Neural cell (in vitro differentiated cells): Measurements from ENCODE around the gene TNFAIP1. TPM values are rescaled to one million over a fixed set of nuclear protein-coding genes. Genes with fewer than 3 reads are reported as not detected.

Source experiments
- H2AFZ ChIP-seq: fragments of 200-600, 300-800 bp; sonication (generic), shearing (Covaris generic); 2 replicates; pipeline ENCODE4 v1.6.0; 2014; ENCODE audit warnings: low read depth, mild to moderate bottlenecking, antibody characterized with exemption, low read length, moderate library complexity
- H3F3A ChIP-seq: fragments of 200-600 bp; shearing (Covaris generic); 2 replicates; pipeline ENCODE4 v1.6.1; 2016; ENCODE audit warnings: mild to moderate bottlenecking, moderate library complexity, mixed read lengths, antibody characterized with exemption, low read length; ENCODE audit not compliant: insufficient read depth, poor library complexity, severe bottlenecking
- H3K27ac ChIP-seq: fragments of 200-600, 300-800 bp; sonication (generic), shearing (Covaris generic); 2 replicates; pipeline ENCODE4 v1.5.1; 2014; ENCODE audit warnings: mild to moderate bottlenecking, low read length, moderate library complexity
- H3K27me3 ChIP-seq: fragments of 300-800, 200-600 bp; sonication (generic), shearing (Covaris generic); 2 replicates; pipeline ENCODE4 v1.6.0; 2014; ENCODE audit warnings: mild to moderate bottlenecking, low read depth, low read length, moderate library complexity; ENCODE audit not compliant: insufficient read depth
- H3K36me3 ChIP-seq: fragments of 300-800, 200-600 bp; sonication (generic), shearing (Covaris generic); 2 replicates; pipeline ENCODE4 v1.5.1; 2014; ENCODE audit warnings: mild to moderate bottlenecking, antibody characterized with exemption, low read length, moderate library complexity; ENCODE audit not compliant: insufficient read depth
- H3K4me2 ChIP-seq: fragments of 300-800, 200-600 bp; sonication (generic), shearing (Covaris generic); 2 replicates; pipeline ENCODE4 v1.6.0; 2014; ENCODE audit warnings: mild to moderate bottlenecking, low read length
- H3K4me3 ChIP-seq: fragments of 300-800, 200-600 bp; sonication (generic), shearing (Covaris generic); 2 replicates; pipeline ENCODE4 v1.5.1; 2014; ENCODE audit warnings: mild to moderate bottlenecking, low read length, moderate library complexity
- H3K79me2 ChIP-seq: fragments of 200-600 bp; shearing (Covaris generic); replicated peaks from 2 replicates; pipeline ENCODE4 v1.6.0; 2014; ENCODE audit warnings: mild to moderate bottlenecking, low read length, moderate library complexity; ENCODE audit not compliant: insufficient read depth
- H3K9ac ChIP-seq: fragments of 300-800, 200-600 bp; sonication (generic), shearing (Covaris generic); 2 replicates; pipeline ENCODE4 v1.6.1; 2016; ENCODE audit warnings: mild to moderate bottlenecking, low read length, mixed read lengths
- H3K9me2 ChIP-seq: fragments of 200-600 bp; shearing (Covaris generic); 2 replicates; pipeline ENCODE4 v1.6.1; 2016; ENCODE audit warnings: mild to moderate bottlenecking, low read length, mixed read lengths; ENCODE audit not compliant: insufficient read depth
- H3K9me3 ChIP-seq: fragments of 200-600, 300-800 bp; sonication (generic), shearing (Covaris generic); 2 replicates; pipeline ENCODE4 v1.6.1; 2016; ENCODE audit warnings: mild to moderate bottlenecking, mixed run types, low read length, moderate library complexity, mixed read lengths
- H4K20me1 ChIP-seq: fragments of 200-600 bp; shearing (Covaris generic); 2 replicates; pipeline ENCODE4 v1.6.1; 2016; ENCODE audit warnings: mild to moderate bottlenecking, mixed run types; ENCODE audit not compliant: insufficient read depth
- EP300 ChIP-seq: fragments of 450-650 bp; conservative IDR thresholded peaks from 2 replicates; pipeline ENCODE4 v1.6.1; 2014; ENCODE audit warnings: antibody characterized with exemption, mild to moderate bottlenecking, moderate library complexity; ENCODE audit not compliant: poor library complexity, severe bottlenecking
- EZH2 ChIP-seq: fragments of 200-600, 300-800 bp; shearing (Covaris generic), sonication (generic); IDR thresholded peaks from 2 replicates; pipeline ENCODE4 v1.6.1; 2014; ENCODE audit warnings: antibody characterized with exemption, low read length, borderline replicate concordance, mild to moderate bottlenecking; ENCODE audit not compliant: insufficient read depth, poor library complexity, severe bottlenecking
- MXI1 ChIP-seq: fragments of 450-650 bp; conservative IDR thresholded peaks from 2 replicates; pipeline ENCODE4 v1.6.1; 2014; ENCODE audit warnings: antibody characterized with exemption, mild to moderate bottlenecking; ENCODE audit not compliant: poor library complexity, severe bottlenecking
- POLR2AphosphoS5 ChIP-seq: IDR thresholded peaks from 2 replicates; pipeline ENCODE4 v1.6.1; 2012
- RAD21 ChIP-seq: fragments of 450-650 bp; conservative IDR thresholded peaks from 2 replicates; pipeline ENCODE4 v1.6.1; 2014; ENCODE audit warnings: antibody characterized with exemption, mild to moderate bottlenecking, moderate library complexity
- SMC3 ChIP-seq: fragments of 450-650 bp; conservative IDR thresholded peaks from 2 replicates; pipeline ENCODE4 v1.6.1; 2014; ENCODE audit warnings: antibody characterized with exemption, mild to moderate bottlenecking, moderate library complexity; ENCODE audit not compliant: poor library complexity
- TAF1 ChIP-seq: IDR thresholded peaks from 2 replicates; pipeline ENCODE4 v1.6.1; 2012; ENCODE audit warnings: low read depth
- polyA plus RNA-seq: library from polyadenylated mRNA; depleted of rRNA; stranded (reverse); fragments of >200 nt; gene quantifications from 2 replicates; pipeline ENCODE4 v1.2.3, GENCODE V29; 2014
- TF ChIP-seq, protein P1 (sequence below): IDR thresholded peaks from 2 replicates; pipeline ENCODE4 v1.6.1; 2012; ENCODE audit warnings: borderline replicate concordance
- TF ChIP-seq, protein P2 (sequence below): fragments of 450-650 bp; IDR thresholded peaks from 2 replicates; pipeline ENCODE4 v1.5.1; 2014; ENCODE audit warnings: antibody characterized with exemption, mild to moderate bottlenecking, moderate library complexity; ENCODE audit not compliant: poor library complexity, severe bottlenecking

Gene TNFAIP1
- polyA plus RNA-seq, 1 donor from 2014 or later = 40.8 TPM

DNA sequence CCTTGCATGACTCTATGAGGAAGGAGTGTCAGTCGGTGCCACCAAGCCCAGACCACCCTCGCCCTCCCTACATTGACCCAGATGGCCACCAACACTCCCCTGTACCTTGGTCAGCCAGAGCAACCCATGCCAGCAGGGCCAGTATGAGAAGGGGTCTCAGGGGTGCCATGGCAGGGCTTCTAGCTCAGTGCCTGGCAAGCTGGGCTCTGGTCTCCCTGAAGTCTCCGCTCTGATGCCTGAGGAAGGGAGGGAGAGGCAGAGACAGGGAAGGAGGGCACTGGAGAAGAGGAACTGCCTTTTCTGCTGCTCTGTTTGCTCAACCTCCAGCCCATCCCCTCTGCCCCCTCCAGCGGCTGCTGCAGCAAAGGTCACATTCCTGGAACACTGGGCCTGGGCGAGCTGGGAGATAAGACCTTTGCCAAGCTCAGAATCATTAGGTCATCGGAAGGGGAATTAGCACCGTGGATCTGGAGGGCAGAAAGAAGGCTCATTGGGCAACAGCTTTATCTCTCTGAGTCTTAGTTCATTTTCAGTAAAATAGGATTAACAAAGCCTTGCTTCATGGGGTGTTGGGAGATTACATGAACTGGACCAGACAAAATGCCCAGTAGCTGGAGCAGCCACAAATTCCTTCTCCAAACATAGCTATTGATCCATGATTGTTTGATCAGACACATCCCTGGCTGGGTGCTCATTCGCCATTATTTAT is 34.6 kb downstream of the TNFAIP1 start, which contains the start of gene VTN:
Gene VTN, minus strand, starts transcription at position 273 of the 709 bp plus-strand sequence. Its CDS starts 104 bp downstream, at position 169.
- Histone ChIP-seq H4K20me1 (no peaks in the 10 kb centered on the region), H3K4me3 (peak within 1 kb of the TSS; percentile 95), H3K36me3 (no peaks in the 10 kb centered on the region), H2AFZ (no peak within 1 kb of the TSS), H3K27ac (peak within 1 kb of the TSS; percentile 96), H3K27me3 (no peaks in the 10 kb centered on the region), H3K9ac (peak within 1 kb of the TSS; percentile 99), H3F3A (peaks cover 3% of the 10 kb centered on the region), H3K9me2 (no peaks in the 10 kb centered on the region), H3K79me2 (peaks cover 13% of the 10 kb centered on the region), H3K4me2 (no peak within 1 kb of the TSS), H3K9me3 (no peaks in the 10 kb centered on the region)
- TF ChIP-seq TAF1 (no peak), EP300 (no peak), SMC3 (no peak), MXI1 (no peak), RAD21 (no peak), EZH2 (no peak), POLR2AphosphoS5 (no peak)
- TF ChIP-seq, protein P1, sequence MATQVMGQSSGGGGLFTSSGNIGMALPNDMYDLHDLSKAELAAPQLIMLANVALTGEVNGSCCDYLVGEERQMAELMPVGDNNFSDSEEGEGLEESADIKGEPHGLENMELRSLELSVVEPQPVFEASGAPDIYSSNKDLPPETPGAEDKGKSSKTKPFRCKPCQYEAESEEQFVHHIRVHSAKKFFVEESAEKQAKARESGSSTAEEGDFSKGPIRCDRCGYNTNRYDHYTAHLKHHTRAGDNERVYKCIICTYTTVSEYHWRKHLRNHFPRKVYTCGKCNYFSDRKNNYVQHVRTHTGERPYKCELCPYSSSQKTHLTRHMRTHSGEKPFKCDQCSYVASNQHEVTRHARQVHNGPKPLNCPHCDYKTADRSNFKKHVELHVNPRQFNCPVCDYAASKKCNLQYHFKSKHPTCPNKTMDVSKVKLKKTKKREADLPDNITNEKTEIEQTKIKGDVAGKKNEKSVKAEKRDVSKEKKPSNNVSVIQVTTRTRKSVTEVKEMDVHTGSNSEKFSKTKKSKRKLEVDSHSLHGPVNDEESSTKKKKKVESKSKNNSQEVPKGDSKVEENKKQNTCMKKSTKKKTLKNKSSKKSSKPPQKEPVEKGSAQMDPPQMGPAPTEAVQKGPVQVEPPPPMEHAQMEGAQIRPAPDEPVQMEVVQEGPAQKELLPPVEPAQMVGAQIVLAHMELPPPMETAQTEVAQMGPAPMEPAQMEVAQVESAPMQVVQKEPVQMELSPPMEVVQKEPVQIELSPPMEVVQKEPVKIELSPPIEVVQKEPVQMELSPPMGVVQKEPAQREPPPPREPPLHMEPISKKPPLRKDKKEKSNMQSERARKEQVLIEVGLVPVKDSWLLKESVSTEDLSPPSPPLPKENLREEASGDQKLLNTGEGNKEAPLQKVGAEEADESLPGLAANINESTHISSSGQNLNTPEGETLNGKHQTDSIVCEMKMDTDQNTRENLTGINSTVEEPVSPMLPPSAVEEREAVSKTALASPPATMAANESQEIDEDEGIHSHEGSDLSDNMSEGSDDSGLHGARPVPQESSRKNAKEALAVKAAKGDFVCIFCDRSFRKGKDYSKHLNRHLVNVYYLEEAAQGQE = no peak
- TF ChIP-seq, protein P2, sequence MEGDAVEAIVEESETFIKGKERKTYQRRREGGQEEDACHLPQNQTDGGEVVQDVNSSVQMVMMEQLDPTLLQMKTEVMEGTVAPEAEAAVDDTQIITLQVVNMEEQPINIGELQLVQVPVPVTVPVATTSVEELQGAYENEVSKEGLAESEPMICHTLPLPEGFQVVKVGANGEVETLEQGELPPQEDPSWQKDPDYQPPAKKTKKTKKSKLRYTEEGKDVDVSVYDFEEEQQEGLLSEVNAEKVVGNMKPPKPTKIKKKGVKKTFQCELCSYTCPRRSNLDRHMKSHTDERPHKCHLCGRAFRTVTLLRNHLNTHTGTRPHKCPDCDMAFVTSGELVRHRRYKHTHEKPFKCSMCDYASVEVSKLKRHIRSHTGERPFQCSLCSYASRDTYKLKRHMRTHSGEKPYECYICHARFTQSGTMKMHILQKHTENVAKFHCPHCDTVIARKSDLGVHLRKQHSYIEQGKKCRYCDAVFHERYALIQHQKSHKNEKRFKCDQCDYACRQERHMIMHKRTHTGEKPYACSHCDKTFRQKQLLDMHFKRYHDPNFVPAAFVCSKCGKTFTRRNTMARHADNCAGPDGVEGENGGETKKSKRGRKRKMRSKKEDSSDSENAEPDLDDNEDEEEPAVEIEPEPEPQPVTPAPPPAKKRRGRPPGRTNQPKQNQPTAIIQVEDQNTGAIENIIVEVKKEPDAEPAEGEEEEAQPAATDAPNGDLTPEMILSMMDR = no peak

DNA sequence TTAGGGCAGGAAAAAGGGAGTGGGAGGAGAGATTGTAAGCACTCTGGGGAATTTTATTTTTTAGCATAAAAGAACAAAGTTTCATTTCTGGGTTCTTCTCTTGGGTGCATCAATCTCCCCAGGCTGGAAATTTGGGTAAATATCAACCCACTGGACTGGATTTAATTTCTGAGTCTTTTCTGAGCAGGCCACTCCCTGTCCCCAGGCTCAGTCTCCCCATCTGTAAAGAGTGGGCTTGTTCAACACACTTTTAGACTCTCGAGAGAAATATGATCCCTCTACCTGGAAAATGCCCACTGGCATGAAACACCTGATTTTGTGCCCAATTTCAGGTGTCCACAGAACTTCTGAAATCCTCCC is 35.2 kb downstream of the TNFAIP1 start:
- Histone ChIP-seq H3K27me3 (no peaks in the 10 kb centered on the region), H4K20me1 (no peaks in the 10 kb centered on the region), H3K27ac (peak overlapping the region; percentile 96), H3F3A (peaks cover 3% of the 10 kb centered on the region), H3K79me2 (peaks cover 17% of the 10 kb centered on the region), H3K9ac (peak overlapping the region; percentile 99), H3K9me3 (no peaks in the 10 kb centered on the region), H3K36me3 (no peaks in the 10 kb centered on the region), H3K4me3 (peak overlapping the region; percentile 95), H3K4me2 (no peak overlapping the region), H3K9me2 (no peaks in the 10 kb centered on the region), H2AFZ (no peak overlapping the region)
- TF ChIP-seq MXI1 (no peak), EP300 (no peak), POLR2AphosphoS5 (no peak), SMC3 (no peak), RAD21 (no peak), TAF1 (no peak), EZH2 (no peak)
- TF ChIP-seq, protein P1 = no peak
- TF ChIP-seq, protein P2 = no peak
